Naive thymus-derived CD4-positive, alpha-beta T cell (primary cell): ENCODE measurements around the gene FBP2. TPM values are rescaled to one million over a fixed set of nuclear protein-coding genes. Genes with fewer than 3 reads are reported as not detected.
"Not testable (repeated sequence)": the region's sequence is repeated elsewhere in the genome, so short reads cannot be mapped to it uniquely, and the experiment has no call there.

ENCODE experiments used
- ATAC-seq: fragments of 150-1000 bp; cut with Tn5 transposase; 2 replicates; pipeline ENCODE4 v1.10.0; 2021; ENCODE audit warnings: mild to moderate bottlenecking, moderate library complexity
- CTCF ChIA-PET: fragments of 350-600 bp; sonication (Branson Sonifier 250); formaldehyde crosslinking; loops from one replicate; lab custom pipeline; 2021; ENCODE audit warnings: antibody characterized with exemption; lab: Charles Lee
- POLR2A ChIA-PET: fragments of 350-600 bp; sonication (Branson Sonifier 250); formaldehyde crosslinking; loops from one replicate; lab custom pipeline; 2021; ENCODE audit warnings: antibody characterized with exemption, inconsistent platforms; lab: Charles Lee
- DNase-seq, 9 donors: peaks; one replicate each; pipeline versions ENCODE4 v3.0.0 to v3.0.0-alpha.2; 2020 to 2022; ENCODE audit warnings: mixed read lengths in 1 of 9
- H3K27ac ChIP-seq: one replicate; pipeline ENCODE4 v1.7.0; 2013; ENCODE audit warnings: mild to moderate bottlenecking, low read depth, low read length, moderate library complexity
- H3K27me3 ChIP-seq, 2 donors: one replicate each; pipeline ENCODE4 v1.7.0; 2013; ENCODE audit warnings: low read length in 2 of 2, mild to moderate bottlenecking in 2 of 2, moderate library complexity in 2 of 2; ENCODE audit not compliant: control insufficient read depth in 2 of 2, insufficient read depth in 2 of 2
- H3K36me3 ChIP-seq, 3 experiments: 1 replicate in 2 of 3; 2 replicates in 1 of 3; pipeline ENCODE4 v1.7.0; 2013; ENCODE audit warnings: low read length in 3 of 3, mild to moderate bottlenecking in 3 of 3, moderate library complexity in 1 of 3; ENCODE audit not compliant: insufficient read depth in 3 of 3, control insufficient read depth in 2 of 3
- H3K4me1 ChIP-seq, 2 donors: one replicate each; pipeline ENCODE4 v1.7.0; 2013; ENCODE audit warnings: low read length in 2 of 2, mild to moderate bottlenecking in 2 of 2, moderate library complexity in 1 of 2; ENCODE audit not compliant: control insufficient read depth in 2 of 2, insufficient read depth in 2 of 2
- H3K4me3 ChIP-seq: 2 replicates; pipeline ENCODE4 v1.7.0; 2013; ENCODE audit warnings: mild to moderate bottlenecking, low read length
- H3K9me3 ChIP-seq, 3 experiments: 1 replicate in 2 of 3; 2 replicates in 1 of 3; pipeline ENCODE4 v1.7.0; 2013; ENCODE audit warnings: low read length in 3 of 3; ENCODE audit not compliant: control insufficient read depth in 2 of 3
- H3K27ac Mint-ChIP-seq, 9 donors: one replicate each; pipeline ENCODE4 v1.8.0; 2020 to 2022; ENCODE audit warnings: mixed read lengths in 9 of 9, mild to moderate bottlenecking in 8 of 9, moderate library complexity in 5 of 9, inconsistent platforms in 2 of 9
- H3K27me3 Mint-ChIP-seq, 5 donors: one replicate each; pipeline ENCODE4 v1.8.0; 2021 to 2022; ENCODE audit warnings: mixed read lengths in 5 of 5, mild to moderate bottlenecking in 1 of 5
- H3K36me3 Mint-ChIP-seq, 5 donors: one replicate each; pipeline ENCODE4 v1.8.0; 2020 to 2022; ENCODE audit warnings: mixed read lengths in 5 of 5, mild to moderate bottlenecking in 3 of 5, inconsistent platforms in 1 of 5
- H3K4me1 Mint-ChIP-seq, 7 donors: one replicate each; pipeline ENCODE4 v1.8.0; 2020 to 2022; ENCODE audit warnings: mixed read lengths in 7 of 7, mild to moderate bottlenecking in 3 of 7, inconsistent platforms in 1 of 7
- H3K4me3 Mint-ChIP-seq, 10 donors: one replicate each; pipeline ENCODE4 v1.8.0; 2020 to 2022; ENCODE audit warnings: mild to moderate bottlenecking in 10 of 10, mixed read lengths in 10 of 10, moderate library complexity in 6 of 10, inconsistent platforms in 2 of 10
- H3K9me3 Mint-ChIP-seq, 11 donors: one replicate each; pipeline ENCODE4 v1.8.0; 2020 to 2022; ENCODE audit warnings: mixed read lengths in 11 of 11, mild to moderate bottlenecking in 4 of 11, inconsistent platforms in 1 of 11, moderate library complexity in 1 of 11
- intact Hi-C, 2 donors: fragments of 100-400 bp; cut with micrococcal nuclease; formaldehyde crosslinking; loops; one replicate each; pipeline ENCODE4 v1.15.1; 2023
- polyA plus RNA-seq, 2 donors: library from polyadenylated mRNA; unstranded; fragments of 300-500 nt; fragmentation: Illumina TruSeq; gene quantifications; one replicate each; pipeline ENCODE4 v1.2.3, GENCODE V29; 2021
- total RNA-seq, 6 experiments: library from RNA in 5 of 6; stranded (reverse) in 5 of 6; gene quantifications; 1 replicate in 5 of 6; 2 replicates in 1 of 6; pipeline ENCODE4 v1.2.3 and lab custom pipeline; 2021 to 2026

FBP2 gene
- total and polyA plus RNA-seq, 7 experiments from 2014 or later: not detected

GRCh38 chr9:94602666-94603065 is 9.0 kb upstream of the FBP2 start:
- Histone ChIP-seq H3K4me1 (no peaks in the 10 kb centered on the region), H3K4me3 (no peak overlapping the region), H3K36me3 (peaks cover 0 to 6% (median 0%) of the 10 kb centered on the region in 3 experiments), H3K9me3 (no peaks in the 10 kb centered on the region), H3K27me3 (peaks cover 0 to 3% of the 10 kb centered on the region in 2 donors), H3K27ac (no peak overlapping the region)
- DNase-seq (no peak), ATAC-seq (no peak)
- Mint-ChIP-seq H3K36me3 (peaks cover 0 to 18% (median 3%) of the 10 kb centered on the region in 5 donors), H3K4me1 (peaks cover 3 to 7% (median 6%) of the 10 kb centered on the region in 7 donors), H3K4me3 (peak overlapping the region in 1 of 10 donors; percentile 16), H3K27me3 (peaks cover 0 to 18% (median 0%) of the 10 kb centered on the region in 5 donors), H3K27ac (peak overlapping the region in 1 of 9 donors; percentile 27), H3K9me3 (no peaks in the 10 kb centered on the region)
- intact Hi-C loops: loop anchor here (1.0 to 5.0 kb wide), 3 partner anchors 50 to 537 kb away; no protein-coding TSS in a partner anchor
- CTCF ChIA-PET: interaction anchor here (1.1 kb wide), 1 partner anchor 144 kb away, joined by 3 read pairs; no protein-coding TSS in a partner anchor
- POLR2A ChIA-PET: no interaction called here

GRCh38 chr9:94600715-94601114 is 7.1 kb upstream of the FBP2 start:
- Histone ChIP-seq H3K27ac (no peak overlapping the region), H3K4me1 (no peaks in the 10 kb centered on the region), H3K9me3 (no peaks in the 10 kb centered on the region), H3K27me3 (peaks cover 0 to 3% of the 10 kb centered on the region in 2 donors), H3K4me3 (no peak overlapping the region), H3K36me3 (peaks cover 0 to 6% (median 0%) of the 10 kb centered on the region in 3 experiments)
- ChIA-PET POLR2A (no interaction called here), CTCF (interaction anchor here (0.6 kb wide), 1 partner anchor 119 kb away, joined by 3 read pairs; no protein-coding TSS in a partner anchor)
- DNase-seq (no peak), ATAC-seq (no peak)
- peaks cover 3 to 7% (median 6%) of the 10 kb centered on the region in 7 donors for H3K4me1 Mint-ChIP-seq
- no peaks in the 10 kb centered on the region for H3K9me3 Mint-ChIP-seq
- H3K36me3 Mint-ChIP-seq: peaks cover 0 to 9% (median 0%) of the 10 kb centered on the region in 5 donors
- intact Hi-C loops: loop anchor here in 1 of 2 donors (5.0 kb wide), 2 partner anchors 48 to 388 kb away; no protein-coding TSS in a partner anchor
- H3K27ac Mint-ChIP-seq: no peak overlapping the region
- no peak overlapping the region for H3K4me3 Mint-ChIP-seq
- H3K27me3 Mint-ChIP-seq: peaks cover 0 to 12% (median 0%) of the 10 kb centered on the region in 5 donors

DNA sequence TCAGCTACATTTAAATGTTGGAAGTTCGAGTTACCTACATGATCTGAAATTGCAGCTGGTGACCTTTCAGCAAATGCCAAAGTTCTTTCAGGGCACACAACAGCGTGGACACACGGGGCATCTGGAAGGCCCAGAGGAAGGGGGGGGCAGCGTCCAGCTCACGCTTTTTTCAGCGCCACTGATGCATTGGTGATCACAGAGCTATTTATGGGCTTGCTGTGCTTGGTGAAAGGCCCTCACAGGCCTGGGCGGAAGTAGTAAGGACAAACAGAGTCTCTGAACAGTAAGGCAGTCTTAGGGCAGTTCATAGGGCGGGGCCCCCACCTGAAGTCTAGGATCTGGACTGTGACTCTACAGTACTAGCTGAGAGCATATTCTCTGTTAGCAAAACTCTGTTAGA is 6.6 kb upstream of the FBP2 start:
- intact Hi-C loops: loop anchor here in 1 of 2 donors (5.0 kb wide), 2 partner anchors 48 to 388 kb away; no protein-coding TSS in a partner anchor
- POLR2A ChIA-PET: no interaction called here
- H3K4me3 ChIP-seq: no peak overlapping the region
- no peak overlapping the region for H3K27ac Mint-ChIP-seq
- peaks cover 3 to 7% (median 6%) of the 10 kb centered on the region in 7 donors for H3K4me1 Mint-ChIP-seq
- H3K9me3 Mint-ChIP-seq: no peaks in the 10 kb centered on the region
- no peak overlapping the region for H3K4me3 Mint-ChIP-seq
- CTCF ChIA-PET: interaction anchor here (0.6 kb wide), 2 partner anchors 98 to 119 kb away, joined by 3 read pairs; no protein-coding TSS in a partner anchor
- no peak for DNase-seq
- H3K27ac ChIP-seq: no peak overlapping the region
- H3K27me3 ChIP-seq: peaks cover 0 to 3% of the 10 kb centered on the region in 2 donors
- H3K36me3 ChIP-seq: peaks cover 0 to 6% (median 0%) of the 10 kb centered on the region in 3 experiments
- H3K36me3 Mint-ChIP-seq: peaks cover 0 to 7% (median 0%) of the 10 kb centered on the region in 5 donors
- no peaks in the 10 kb centered on the region for H3K4me1 ChIP-seq
- H3K27me3 Mint-ChIP-seq: peaks cover 0 to 10% (median 0%) of the 10 kb centered on the region in 5 donors
- H3K9me3 ChIP-seq: no peaks in the 10 kb centered on the region
- no peak for ATAC-seq

- no peak overlapping the region for H3K27ac Mint-ChIP-seq
- no peak overlapping the region for H3K4me3 Mint-ChIP-seq
- ChIA-PET POLR2A (no interaction called here), CTCF (no interaction called here)
- Histone ChIP-seq H3K27me3 (peaks cover 0 to 3% of the 10 kb centered on the region in 2 donors), H3K27ac (no peak overlapping the region), H3K36me3 (no peaks in the 10 kb centered on the region), H3K9me3 (no peaks in the 10 kb centered on the region), H3K4me3 (no peak overlapping the region), H3K4me1 (no peaks in the 10 kb centered on the region)
- intact Hi-C loops: no loop called here
- ATAC-seq (no peak), DNase-seq (no peak)
- peaks cover 0 to 8% (median 5%) of the 10 kb centered on the region in 5 donors for H3K27me3 Mint-ChIP-seq
- H3K9me3 Mint-ChIP-seq: no peaks in the 10 kb centered on the region
- no peaks in the 10 kb centered on the region for H3K36me3 Mint-ChIP-seq
- H3K4me1 Mint-ChIP-seq: peaks cover 3 to 7% (median 6%) of the 10 kb centered on the region in 7 donors
Observed at GRCh38 chr9:94599102-94599501, 5.5 kb upstream of the FBP2 start.

GRCh38 chr9:94592683-94593082 is 941 bp downstream of the FBP2 start:
- POLR2A ChIA-PET: not testable (repeated sequence)

GRCh38 chr9:94591876-94592275 is 1.7 kb downstream of the FBP2 start:
- H3K27ac ChIP-seq: no peak overlapping the region
- ChIA-PET POLR2A (no interaction called here), CTCF (no interaction called here)
- Mint-ChIP-seq H3K9me3 (no peaks in the 10 kb centered on the region), H3K4me1 (peaks cover 0 to 3% (median 0%) of the 10 kb centered on the region in 7 donors), H3K27ac (no peak overlapping the region), H3K27me3 (peaks cover 2 to 34% (median 11%) of the 10 kb centered on the region in 5 donors), H3K36me3 (no peaks in the 10 kb centered on the region), H3K4me3 (no peak overlapping the region)
- DNase-seq: no peak
- ATAC-seq: no peak
- no peaks in the 10 kb centered on the region for H3K27me3 ChIP-seq
- H3K4me3 ChIP-seq: no peak overlapping the region
- H3K4me1 ChIP-seq: no peaks in the 10 kb centered on the region
- intact Hi-C loops: no loop called here
- H3K9me3 ChIP-seq: no peaks in the 10 kb centered on the region
- no peaks in the 10 kb centered on the region for H3K36me3 ChIP-seq

More at GRCh38 chr9:94592683-94593082, 941 bp downstream of the FBP2 start:
- ATAC-seq, H3K36me3 Mint-ChIP-seq, H3K4me3 ChIP-seq, H3K36me3 ChIP-seq, H3K4me3 Mint-ChIP-seq, CTCF ChIA-PET, H3K9me3 Mint-ChIP-seq, H3K27ac Mint-ChIP-seq, H3K27me3 ChIP-seq, H3K27ac ChIP-seq, H3K4me1 ChIP-seq, H3K4me1 Mint-ChIP-seq, DNase-seq, H3K9me3 ChIP-seq, intact Hi-C loops: not testable (repeated sequence)
- peaks cover 2 to 34% (median 10%) of the 10 kb centered on the region in 5 donors for H3K27me3 Mint-ChIP-seq
